ENCODE data around the gene DLGAP4. TPM values are rescaled to one million over a fixed set of nuclear protein-coding genes. Genes with fewer than 3 reads are reported as not detected.
A peak's percentile ranks its signal among the peaks of the same experiment; 100 is the strongest.

Gene DLGAP4
- total and polyA plus RNA-seq, 2 of the 13 experiments (the other 11 are each of a cell fraction or from before 2014, with no cell fraction given) = 15.2 to 26.7 TPM

DNA sequence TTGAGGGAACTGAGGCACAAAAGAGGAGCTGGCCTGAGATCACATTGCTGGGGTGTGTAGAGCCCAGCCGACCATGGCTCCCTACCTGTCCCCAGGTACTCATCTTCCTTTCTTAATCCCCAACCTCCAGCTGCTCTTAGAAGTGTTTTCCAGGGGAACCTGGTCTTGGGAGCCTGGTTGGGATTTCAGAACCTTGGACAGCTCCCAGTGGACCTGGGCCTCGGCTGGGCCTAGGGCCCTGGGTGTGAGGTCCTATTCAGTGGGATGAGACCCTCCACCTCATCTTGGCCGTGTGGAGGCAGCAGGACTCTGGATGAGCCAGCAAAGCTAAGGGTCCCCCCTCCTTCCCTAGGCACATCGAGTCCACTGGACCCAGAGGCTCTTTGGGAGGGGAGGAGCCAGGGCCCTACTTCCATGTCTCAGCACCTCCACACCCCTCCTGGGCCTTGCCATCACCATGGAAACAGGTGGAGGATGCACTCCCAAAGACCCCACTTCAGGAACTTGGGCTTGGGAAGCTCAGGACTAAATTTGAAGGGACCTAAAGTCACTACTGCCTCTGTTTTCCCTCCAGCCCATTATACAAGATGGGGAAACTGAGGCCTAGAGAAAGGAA lies 38.5 kb downstream of the DLGAP4 start (continued):
- TF ChIP-seq, protein P1, sequence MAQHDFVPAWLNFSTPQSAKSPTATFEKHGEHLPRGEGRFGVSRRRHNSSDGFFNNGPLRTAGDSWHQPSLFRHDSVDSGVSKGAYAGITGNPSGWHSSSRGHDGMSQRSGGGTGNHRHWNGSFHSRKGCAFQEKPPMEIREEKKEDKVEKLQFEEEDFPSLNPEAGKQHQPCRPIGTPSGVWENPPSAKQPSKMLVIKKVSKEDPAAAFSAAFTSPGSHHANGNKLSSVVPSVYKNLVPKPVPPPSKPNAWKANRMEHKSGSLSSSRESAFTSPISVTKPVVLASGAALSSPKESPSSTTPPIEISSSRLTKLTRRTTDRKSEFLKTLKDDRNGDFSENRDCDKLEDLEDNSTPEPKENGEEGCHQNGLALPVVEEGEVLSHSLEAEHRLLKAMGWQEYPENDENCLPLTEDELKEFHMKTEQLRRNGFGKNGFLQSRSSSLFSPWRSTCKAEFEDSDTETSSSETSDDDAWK (CRISPR knock-in tag; IDR thresholded peaks at IDR 0.05) = no peak
- TF ChIP-seq ATF7-NPFF (CRISPR knock-in tag; IDR thresholded peaks at IDR 0.05; ENCODE audit: low read depth) (0 out of 2 replicates have a peak, but pooled peaks have one; percentile 51), ZNF430 (CRISPR knock-in tag; IDR thresholded peaks at IDR 0.05) (peak; percentile 96), RBAK (CRISPR knock-in tag; IDR thresholded peaks at IDR 0.05) (no peak), SP1 (IDR thresholded peaks at IDR 0.05) (no peak), SP1 (CRISPR knock-in tag; IDR thresholded peaks at IDR 0.05) (no peak), TGIF2 (CRISPR knock-in tag; IDR thresholded peaks at IDR 0.05) (peak; percentile 71; the same call in 1 of the 2 replicates), SRY (CRISPR knock-in tag; IDR thresholded peaks at IDR 0.05) (peak; percentile 99), PLRG1 (conservative IDR thresholded peaks at IDR 0.05) (no peak), KAT2B (IDR thresholded peaks at IDR 0.05; ENCODE audit: borderline replicate concordance, low read depth, low read length) (no peak), NCOA2 (CRISPR knock-in tag; IDR thresholded peaks at IDR 0.05) (peak; percentile 53), MIER2 (CRISPR knock-in tag; IDR thresholded peaks at IDR 0.05) (peak; percentile 99), TCF12 (IDR thresholded peaks at IDR 0.05) (no peak), TCF12 (CRISPR knock-in tag; IDR thresholded peaks at IDR 0.05) (no peak), ZNF670 (CRISPR knock-in tag; IDR thresholded peaks at IDR 0.05; ENCODE audit: borderline replicate concordance) (no peak), ARNTL (CRISPR knock-in tag; IDR thresholded peaks at IDR 0.05) (peak; percentile 77; the same call in 1 of the 2 replicates), ZBTB42 (CRISPR knock-in tag; IDR thresholded peaks at IDR 0.05) (0 out of 2 replicates have a peak, but pooled peaks have one; percentile 58), TP53 (CRISPR knock-in tag; conservative IDR thresholded peaks at IDR 0.05) (no peak)
- TF ChIP-seq, protein P2, sequence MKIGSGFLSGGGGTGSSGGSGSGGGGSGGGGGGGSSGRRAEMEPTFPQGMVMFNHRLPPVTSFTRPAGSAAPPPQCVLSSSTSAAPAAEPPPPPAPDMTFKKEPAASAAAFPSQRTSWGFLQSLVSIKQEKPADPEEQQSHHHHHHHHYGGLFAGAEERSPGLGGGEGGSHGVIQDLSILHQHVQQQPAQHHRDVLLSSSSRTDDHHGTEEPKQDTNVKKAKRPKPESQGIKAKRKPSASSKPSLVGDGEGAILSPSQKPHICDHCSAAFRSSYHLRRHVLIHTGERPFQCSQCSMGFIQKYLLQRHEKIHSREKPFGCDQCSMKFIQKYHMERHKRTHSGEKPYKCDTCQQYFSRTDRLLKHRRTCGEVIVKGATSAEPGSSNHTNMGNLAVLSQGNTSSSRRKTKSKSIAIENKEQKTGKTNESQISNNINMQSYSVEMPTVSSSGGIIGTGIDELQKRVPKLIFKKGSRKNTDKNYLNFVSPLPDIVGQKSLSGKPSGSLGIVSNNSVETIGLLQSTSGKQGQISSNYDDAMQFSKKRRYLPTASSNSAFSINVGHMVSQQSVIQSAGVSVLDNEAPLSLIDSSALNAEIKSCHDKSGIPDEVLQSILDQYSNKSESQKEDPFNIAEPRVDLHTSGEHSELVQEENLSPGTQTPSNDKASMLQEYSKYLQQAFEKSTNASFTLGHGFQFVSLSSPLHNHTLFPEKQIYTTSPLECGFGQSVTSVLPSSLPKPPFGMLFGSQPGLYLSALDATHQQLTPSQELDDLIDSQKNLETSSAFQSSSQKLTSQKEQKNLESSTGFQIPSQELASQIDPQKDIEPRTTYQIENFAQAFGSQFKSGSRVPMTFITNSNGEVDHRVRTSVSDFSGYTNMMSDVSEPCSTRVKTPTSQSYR (CRISPR knock-in tag; IDR thresholded peaks at IDR 0.05; ENCODE audit: borderline replicate concordance) = no peak; the same call in 1 of the 2 replicates
- TF ChIP-seq, protein P3, sequence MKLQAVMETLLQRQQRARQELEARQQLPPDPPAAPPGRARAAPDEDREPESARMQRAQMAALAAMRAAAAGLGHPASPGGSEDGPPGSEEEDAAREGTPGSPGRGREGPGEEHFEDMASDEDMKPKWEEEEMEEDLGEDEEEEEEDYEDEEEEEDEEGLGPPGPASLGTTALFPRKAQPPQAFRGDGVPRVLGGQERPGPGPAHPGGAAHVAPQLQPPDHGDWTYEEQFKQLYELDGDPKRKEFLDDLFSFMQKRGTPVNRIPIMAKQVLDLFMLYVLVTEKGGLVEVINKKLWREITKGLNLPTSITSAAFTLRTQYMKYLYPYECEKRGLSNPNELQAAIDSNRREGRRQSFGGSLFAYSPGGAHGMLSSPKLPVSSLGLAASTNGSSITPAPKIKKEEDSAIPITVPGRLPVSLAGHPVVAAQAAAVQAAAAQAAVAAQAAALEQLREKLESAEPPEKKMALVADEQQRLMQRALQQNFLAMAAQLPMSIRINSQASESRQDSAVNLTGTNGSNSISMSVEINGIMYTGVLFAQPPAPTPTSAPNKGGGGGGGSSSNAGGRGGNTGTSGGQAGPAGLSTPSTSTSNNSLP (IDR thresholded peaks at IDR 0.05; ENCODE audit: low read depth, low read length) = no peak
- TF ChIP-seq, protein P4, sequence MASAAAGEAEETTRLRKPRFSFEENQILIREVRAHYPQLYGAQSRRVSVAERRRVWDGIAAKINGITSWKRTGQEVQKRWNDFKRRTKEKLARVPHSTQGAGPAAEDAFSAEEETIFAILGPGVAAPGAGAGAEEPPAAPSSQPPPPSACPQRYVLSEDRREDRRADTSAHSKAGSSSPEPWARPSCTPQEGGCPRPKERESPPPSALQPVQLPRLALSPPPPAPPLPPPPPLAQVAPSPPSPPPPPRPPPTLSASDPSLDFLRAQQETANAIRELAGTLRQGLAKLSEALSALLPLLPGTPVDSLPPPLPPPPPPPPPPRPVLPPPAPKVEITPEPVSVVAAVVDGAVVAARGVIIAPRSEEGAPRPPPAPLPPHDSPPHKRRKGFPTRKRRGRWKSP (CRISPR knock-in tag; IDR thresholded peaks at IDR 0.05) = peak; percentile 79
- TF ChIP-seq, protein P5, sequence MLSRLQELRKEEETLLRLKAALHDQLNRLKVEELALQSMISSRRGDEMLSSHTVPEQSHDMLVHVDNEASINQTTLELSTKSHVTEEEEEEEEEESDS (CRISPR knock-in tag; IDR thresholded peaks at IDR 0.05; ENCODE audit: borderline replicate concordance) = no peak
- TF ChIP-seq, protein P6, sequence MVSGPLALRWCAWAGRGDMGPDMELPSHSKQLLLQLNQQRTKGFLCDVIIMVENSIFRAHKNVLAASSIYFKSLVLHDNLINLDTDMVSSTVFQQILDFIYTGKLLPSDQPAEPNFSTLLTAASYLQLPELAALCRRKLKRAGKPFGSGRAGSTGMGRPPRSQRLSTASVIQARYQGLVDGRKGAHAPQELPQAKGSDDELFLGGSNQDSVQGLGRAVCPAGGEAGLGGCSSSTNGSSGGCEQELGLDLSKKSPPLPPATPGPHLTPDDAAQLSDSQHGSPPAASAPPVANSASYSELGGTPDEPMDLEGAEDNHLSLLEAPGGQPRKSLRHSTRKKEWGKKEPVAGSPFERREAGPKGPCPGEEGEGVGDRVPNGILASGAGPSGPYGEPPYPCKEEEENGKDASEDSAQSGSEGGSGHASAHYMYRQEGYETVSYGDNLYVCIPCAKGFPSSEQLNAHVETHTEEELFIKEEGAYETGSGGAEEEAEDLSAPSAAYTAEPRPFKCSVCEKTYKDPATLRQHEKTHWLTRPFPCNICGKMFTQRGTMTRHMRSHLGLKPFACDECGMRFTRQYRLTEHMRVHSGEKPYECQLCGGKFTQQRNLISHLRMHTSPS (CRISPR knock-in tag; IDR thresholded peaks at IDR 0.05; ENCODE audit: low read depth) = no peak

Measured in HepG2 (cell line).